Neural progenitor cell (in vitro differentiated cells): ENCODE measurements around the gene C10orf120. TPM values are rescaled to one million over a fixed set of nuclear protein-coding genes. Genes with fewer than 3 reads are reported as not detected.
A peak's percentile ranks its signal among the peaks of the same experiment; 100 is the strongest.

ENCODE experiments used
- DNase-seq: peaks from one replicate; pipeline ENCODE4 v3.0.0-alpha.2; 2016; ENCODE audit warnings: low spot score
- H2AFZ ChIP-seq: fragments of 200-600 bp; sonication (generic); replicated peaks from 2 replicates; pipeline ENCODE4 v1.6.1; 2016; ENCODE audit warnings: antibody characterized with exemption
- H3F3A ChIP-seq: fragments of 200-600 bp; sonication (generic); 2 replicates; pipeline ENCODE4 v1.6.1; 2016; ENCODE audit warnings: antibody characterized with exemption, low read depth
- H3K27ac ChIP-seq: fragments of 200-600 bp; sonication (generic); 2 replicates; pipeline ENCODE4 v1.5.1; 2016; ENCODE audit warnings: mild to moderate bottlenecking
- H3K27me3 ChIP-seq: fragments of 200-600 bp; sonication (generic); 2 replicates; pipeline ENCODE4 v1.6.1; 2016; ENCODE audit warnings: mild to moderate bottlenecking, moderate library complexity
- H3K36me3 ChIP-seq: fragments of 200-600 bp; sonication (generic); 2 replicates; pipeline ENCODE4 v1.5.1; 2016
- H3K4me1 ChIP-seq: fragments of 200-600 bp; sonication (generic); 2 replicates; pipeline ENCODE4 v1.6.1; 2016; ENCODE audit warnings: mixed run types
- H3K4me2 ChIP-seq: fragments of 200-600 bp; sonication (generic); 2 replicates; pipeline ENCODE4 v1.6.1; 2016
- H3K4me3 ChIP-seq: fragments of 200-600 bp; sonication (generic); 2 replicates; pipeline ENCODE4 v1.5.1; 2016
- H3K79me2 ChIP-seq: fragments of 200-600 bp; sonication (generic); 2 replicates; pipeline ENCODE4 v1.6.1; 2016; ENCODE audit warnings: low read depth
- H3K9ac ChIP-seq: fragments of 200-600 bp; sonication (generic); 2 replicates; pipeline ENCODE4 v1.6.1; 2016
- H3K9me3 ChIP-seq: fragments of 200-600 bp; sonication (generic); 2 replicates; pipeline ENCODE4 v1.5.1; 2016; ENCODE audit warnings: low read depth
- H4K20me1 ChIP-seq: fragments of 200-600 bp; sonication (generic); 2 replicates; pipeline ENCODE4 v1.6.1; 2016; ENCODE audit warnings: low read depth
- H3K27ac Mint-ChIP-seq: 3 replicates; pipeline ENCODE4 v1.8.0; 2021; ENCODE audit warnings: mixed read lengths
- H3K27me3 Mint-ChIP-seq: 2 replicates; pipeline ENCODE4 v1.8.0; 2022; ENCODE audit warnings: low read depth, mild to moderate bottlenecking, inconsistent platforms, moderate library complexity, mixed read lengths; ENCODE audit not compliant: insufficient read depth
- H3K36me3 Mint-ChIP-seq: 3 replicates; pipeline ENCODE4 v1.8.0; 2021; ENCODE audit warnings: mixed read lengths
- H3K4me1 Mint-ChIP-seq: 3 replicates; pipeline ENCODE4 v1.8.0; 2021; ENCODE audit warnings: mixed read lengths
- H3K4me3 Mint-ChIP-seq: 3 replicates; pipeline ENCODE4 v1.8.0; 2021; ENCODE audit warnings: mild to moderate bottlenecking, moderate library complexity, mixed read lengths
- H3K9me3 Mint-ChIP-seq: 3 replicates; pipeline ENCODE4 v1.8.0; 2020; ENCODE audit warnings: mixed read lengths
- EZH2 ChIP-seq: fragments of 200-600 bp; sonication (generic); IDR thresholded peaks from 2 replicates; pipeline ENCODE4 v1.6.1; 2017; ENCODE audit warnings: antibody characterized with exemption, mild to moderate bottlenecking, moderate library complexity
- EZH2phosphoT487 ChIP-seq: fragments of 200-600 bp; sonication (generic); IDR thresholded peaks from 2 replicates; pipeline ENCODE4 v1.6.1; 2017; ENCODE audit warnings: antibody characterized with exemption
- total RNA-seq: library from RNA; depleted of rRNA; stranded (reverse); fragments of >200 nt; gene quantifications from 2 replicates; pipeline ENCODE4 v1.2.3, GENCODE V29; 2015; ENCODE audit warnings: low replicate concordance
- TF ChIP-seq, protein P1 (sequence below): fragments of 200-600 bp; sonication (generic); IDR thresholded peaks from 2 replicates; pipeline ENCODE4 v1.5.1; 2017; ENCODE audit warnings: antibody characterized with exemption, mild to moderate bottlenecking

The C10orf120 gene
- total RNA-seq, 1 donor from 2014 or later: not detected

DNA sequence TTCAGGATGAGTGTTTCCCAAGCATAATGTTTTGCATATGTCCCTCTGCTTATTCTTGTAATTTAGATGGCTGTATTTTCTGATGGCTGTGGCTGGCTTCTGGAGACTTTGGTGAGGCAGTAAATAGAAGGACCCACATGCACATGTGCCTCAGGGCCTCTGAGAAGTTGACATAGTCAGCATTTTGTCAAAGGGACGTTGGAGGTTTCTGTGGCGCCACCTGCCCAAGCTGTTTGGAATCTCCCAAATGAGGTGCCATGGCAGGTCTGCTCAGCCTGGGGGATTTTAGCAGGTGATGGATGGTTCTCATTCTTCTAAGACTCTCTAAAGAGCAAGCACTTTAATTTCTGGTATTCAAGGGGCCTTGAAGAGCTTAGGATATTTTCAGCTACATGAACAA is 29.8 kb downstream of the C10orf120 start:
- Mint-ChIP-seq H3K4me1 (no peaks in the 10 kb centered on the region), H3K4me3 (no peak overlapping the region), H3K27ac (no peak overlapping the region)

DNA sequence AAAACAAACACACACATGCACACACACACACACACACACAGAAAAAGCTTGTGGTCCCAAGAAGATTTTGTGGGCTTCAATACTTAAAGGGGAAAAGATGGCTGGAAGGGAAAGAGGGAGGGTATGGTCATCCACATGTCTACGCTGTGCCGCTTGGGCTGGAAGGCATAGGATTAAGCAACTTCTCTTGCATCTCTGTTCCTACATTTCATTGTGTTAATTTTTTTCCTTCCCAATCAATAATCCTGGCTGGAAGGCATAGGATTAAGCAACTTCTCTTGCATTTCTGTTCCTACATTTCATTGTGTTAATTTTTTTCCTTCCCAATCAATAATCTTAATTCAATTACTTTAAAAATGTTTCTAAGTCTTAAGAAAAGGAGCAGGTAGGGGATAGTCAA is 30.6 kb downstream of the C10orf120 start:
- Histone ChIP-seq H3K27me3 (no peaks in the 10 kb centered on the region), H3K9ac (no peak overlapping the region), H3K36me3 (no peaks in the 10 kb centered on the region), H3K27ac (no peak overlapping the region), H3K4me1 (no peaks in the 10 kb centered on the region), H4K20me1 (no peaks in the 10 kb centered on the region), H3K4me3 (no peak overlapping the region), H3K4me2 (no peak overlapping the region), H3F3A (no peaks in the 10 kb centered on the region), H3K9me3 (no peaks in the 10 kb centered on the region), H2AFZ (no peak overlapping the region), H3K79me2 (no peaks in the 10 kb centered on the region)
- no peaks in the 10 kb centered on the region for H3K36me3 Mint-ChIP-seq
- H3K9me3 Mint-ChIP-seq: no peaks in the 10 kb centered on the region
- peaks cover 5% of the 10 kb centered on the region for H3K27me3 Mint-ChIP-seq
- H3K27ac Mint-ChIP-seq: no peak overlapping the region
- no peaks in the 10 kb centered on the region for H3K4me1 Mint-ChIP-seq
- H3K4me3 Mint-ChIP-seq: no peak overlapping the region
- TF ChIP-seq EZH2: no peak
- TF ChIP-seq, protein P1, sequence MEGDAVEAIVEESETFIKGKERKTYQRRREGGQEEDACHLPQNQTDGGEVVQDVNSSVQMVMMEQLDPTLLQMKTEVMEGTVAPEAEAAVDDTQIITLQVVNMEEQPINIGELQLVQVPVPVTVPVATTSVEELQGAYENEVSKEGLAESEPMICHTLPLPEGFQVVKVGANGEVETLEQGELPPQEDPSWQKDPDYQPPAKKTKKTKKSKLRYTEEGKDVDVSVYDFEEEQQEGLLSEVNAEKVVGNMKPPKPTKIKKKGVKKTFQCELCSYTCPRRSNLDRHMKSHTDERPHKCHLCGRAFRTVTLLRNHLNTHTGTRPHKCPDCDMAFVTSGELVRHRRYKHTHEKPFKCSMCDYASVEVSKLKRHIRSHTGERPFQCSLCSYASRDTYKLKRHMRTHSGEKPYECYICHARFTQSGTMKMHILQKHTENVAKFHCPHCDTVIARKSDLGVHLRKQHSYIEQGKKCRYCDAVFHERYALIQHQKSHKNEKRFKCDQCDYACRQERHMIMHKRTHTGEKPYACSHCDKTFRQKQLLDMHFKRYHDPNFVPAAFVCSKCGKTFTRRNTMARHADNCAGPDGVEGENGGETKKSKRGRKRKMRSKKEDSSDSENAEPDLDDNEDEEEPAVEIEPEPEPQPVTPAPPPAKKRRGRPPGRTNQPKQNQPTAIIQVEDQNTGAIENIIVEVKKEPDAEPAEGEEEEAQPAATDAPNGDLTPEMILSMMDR: no peak
- TF ChIP-seq EZH2phosphoT487: no peak
- no peak for DNase-seq

More for the DNA sequence above, 29.8 kb downstream of the C10orf120 start:
- H3K4me1 ChIP-seq: no peaks in the 10 kb centered on the region
- no peaks in the 10 kb centered on the region for H3K9me3 ChIP-seq
- no peaks in the 10 kb centered on the region for H3K27me3 ChIP-seq
- H3K4me2 ChIP-seq: no peak overlapping the region
- H3K36me3 ChIP-seq: no peaks in the 10 kb centered on the region
- DNase-seq: peak; percentile 28
- H2AFZ ChIP-seq: peak overlapping the region; percentile 26
- Mint-ChIP-seq H3K36me3 (no peaks in the 10 kb centered on the region), H3K27me3 (peaks cover 5% of the 10 kb centered on the region), H3K9me3 (no peaks in the 10 kb centered on the region)
- TF ChIP-seq, protein P1: peak; percentile 31
- TF ChIP-seq EZH2: no peak
- TF ChIP-seq EZH2phosphoT487: no peak
- H3K4me3 ChIP-seq: no peak overlapping the region
- H3F3A ChIP-seq: no peaks in the 10 kb centered on the region
- no peak overlapping the region for H3K9ac ChIP-seq
- no peaks in the 10 kb centered on the region for H3K79me2 ChIP-seq
- no peak overlapping the region for H3K27ac ChIP-seq
- no peaks in the 10 kb centered on the region for H4K20me1 ChIP-seq

GRCh38 chr10:122665946-122666345 is 33.7 kb downstream of the C10orf120 start:
- H3K36me3 Mint-ChIP-seq: no peaks in the 10 kb centered on the region
- Histone ChIP-seq H3K9ac (no peak overlapping the region), H3K9me3 (no peaks in the 10 kb centered on the region), H3K36me3 (no peaks in the 10 kb centered on the region), H3K27me3 (no peaks in the 10 kb centered on the region), H3F3A (no peaks in the 10 kb centered on the region), H3K4me3 (no peak overlapping the region), H3K4me1 (no peaks in the 10 kb centered on the region), H3K4me2 (no peak overlapping the region), H4K20me1 (no peaks in the 10 kb centered on the region), H3K79me2 (no peaks in the 10 kb centered on the region), H2AFZ (no peak overlapping the region), H3K27ac (no peak overlapping the region)
- H3K9me3 Mint-ChIP-seq: no peaks in the 10 kb centered on the region
- no peaks in the 10 kb centered on the region for H3K4me1 Mint-ChIP-seq
- H3K27ac Mint-ChIP-seq: no peak overlapping the region
- no peak overlapping the region for H3K4me3 Mint-ChIP-seq
- DNase-seq: no peak
- TF ChIP-seq EZH2phosphoT487 (no peak), EZH2 (no peak)
- TF ChIP-seq, protein P1: no peak
- peaks cover 2% of the 10 kb centered on the region for H3K27me3 Mint-ChIP-seq
